Endothelial cell of coronary artery (primary cell): Measurements from ENCODE around the gene TEX264. TPM values are rescaled to one million over a fixed set of nuclear protein-coding genes. Genes with fewer than 3 reads are reported as not detected.

Experiments used
- total RNA-seq: library from RNA; depleted of rRNA; stranded (reverse); fragments of >200 nt; gene quantifications from 2 replicates; pipeline ENCODE4 v1.2.3, GENCODE V29; 2014

Gene TEX264
- 30.9 and 37.5 TPM in 2 replicates for total RNA-seq

GRCh38 chr3:51670823-51671733 is at the start of gene TEX264:
TEX264 (plus strand) TSS chr3:51671252; CDS start chr3:51674305, 3,053 bp downstream.

GRCh38 chr3:51706788-51707731 is 36.0 kb downstream of the TEX264 start, which contains the start of gene GRM2:
GRM2 (plus strand) TSS chr3:51707068; CDS start chr3:51708984, 1,916 bp downstream.

Other genes with a start within 250 kb of the TEX264 start
- 15.6 and 15.7 TPM in 2 replicates for gene DCAF1, start 171.2 kb upstream of the TEX264 start, total RNA-seq
- gene RAD54L2, start 132.5 kb upstream of the TEX264 start, total RNA-seq: 16.0 and 18.5 TPM in 2 replicates
- 0.09 TPM in 2 replicates for gene GRM2, start 35.8 kb downstream of the TEX264 start, total RNA-seq
- not detected in 2 replicates for gene IQCF6, start 108.0 kb downstream of the TEX264 start, total RNA-seq
- gene IQCF2, start 190.4 kb downstream of the TEX264 start, total RNA-seq: not detected in 2 replicates
- not detected in 2 replicates for gene IQCF5, start 204.3 kb downstream of the TEX264 start, total RNA-seq
- gene IQCF1, start 232.1 kb downstream of the TEX264 start, total RNA-seq: not detected in 2 replicates